HL-60 (cell line): Measurements from ENCODE around the gene CHRDL2.

ENCODE experiments used
- POLR2AphosphoS5 ChIP-seq: IDR thresholded peaks from 2 replicates; pipeline ENCODE4 v1.6.1; 2012; ENCODE audit warnings: low read depth
- TF ChIP-seq, protein P1 (sequence below): IDR thresholded peaks from one replicate; pipeline ENCODE4 v1.5.1; 2011; ENCODE audit warnings: low read length, control low read depth, inconsistent platforms; ENCODE audit not compliant: insufficient read depth
- TF ChIP-seq, protein P2 (sequence below): IDR thresholded peaks from 2 replicates; pipeline ENCODE4 v1.6.1; 2012; ENCODE audit warnings: low read depth; ENCODE audit not compliant: insufficient replicate concordance

DNA sequence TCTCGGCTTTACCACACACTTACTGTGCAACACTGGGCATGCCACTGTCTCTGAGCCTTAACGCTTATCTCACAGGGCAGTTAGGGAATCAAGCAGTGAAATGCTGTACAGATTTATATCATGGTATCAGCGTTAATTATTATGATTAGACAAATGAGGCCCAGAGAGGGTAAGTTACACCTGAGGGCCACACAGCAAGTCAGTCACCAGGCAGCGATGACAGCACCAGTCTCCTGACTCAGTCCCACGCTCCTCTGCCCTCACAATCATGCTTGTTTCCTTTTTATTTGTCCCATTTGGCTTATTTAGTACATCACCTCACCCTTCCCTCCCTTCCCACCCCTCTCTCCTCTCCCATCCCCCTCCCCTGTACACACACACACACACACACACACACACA lies 12.2 kb downstream of the CHRDL2 start:
- TF ChIP-seq, protein P1, sequence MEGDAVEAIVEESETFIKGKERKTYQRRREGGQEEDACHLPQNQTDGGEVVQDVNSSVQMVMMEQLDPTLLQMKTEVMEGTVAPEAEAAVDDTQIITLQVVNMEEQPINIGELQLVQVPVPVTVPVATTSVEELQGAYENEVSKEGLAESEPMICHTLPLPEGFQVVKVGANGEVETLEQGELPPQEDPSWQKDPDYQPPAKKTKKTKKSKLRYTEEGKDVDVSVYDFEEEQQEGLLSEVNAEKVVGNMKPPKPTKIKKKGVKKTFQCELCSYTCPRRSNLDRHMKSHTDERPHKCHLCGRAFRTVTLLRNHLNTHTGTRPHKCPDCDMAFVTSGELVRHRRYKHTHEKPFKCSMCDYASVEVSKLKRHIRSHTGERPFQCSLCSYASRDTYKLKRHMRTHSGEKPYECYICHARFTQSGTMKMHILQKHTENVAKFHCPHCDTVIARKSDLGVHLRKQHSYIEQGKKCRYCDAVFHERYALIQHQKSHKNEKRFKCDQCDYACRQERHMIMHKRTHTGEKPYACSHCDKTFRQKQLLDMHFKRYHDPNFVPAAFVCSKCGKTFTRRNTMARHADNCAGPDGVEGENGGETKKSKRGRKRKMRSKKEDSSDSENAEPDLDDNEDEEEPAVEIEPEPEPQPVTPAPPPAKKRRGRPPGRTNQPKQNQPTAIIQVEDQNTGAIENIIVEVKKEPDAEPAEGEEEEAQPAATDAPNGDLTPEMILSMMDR, result no peak
- no peak for TF ChIP-seq POLR2AphosphoS5
- TF ChIP-seq, protein P2, sequence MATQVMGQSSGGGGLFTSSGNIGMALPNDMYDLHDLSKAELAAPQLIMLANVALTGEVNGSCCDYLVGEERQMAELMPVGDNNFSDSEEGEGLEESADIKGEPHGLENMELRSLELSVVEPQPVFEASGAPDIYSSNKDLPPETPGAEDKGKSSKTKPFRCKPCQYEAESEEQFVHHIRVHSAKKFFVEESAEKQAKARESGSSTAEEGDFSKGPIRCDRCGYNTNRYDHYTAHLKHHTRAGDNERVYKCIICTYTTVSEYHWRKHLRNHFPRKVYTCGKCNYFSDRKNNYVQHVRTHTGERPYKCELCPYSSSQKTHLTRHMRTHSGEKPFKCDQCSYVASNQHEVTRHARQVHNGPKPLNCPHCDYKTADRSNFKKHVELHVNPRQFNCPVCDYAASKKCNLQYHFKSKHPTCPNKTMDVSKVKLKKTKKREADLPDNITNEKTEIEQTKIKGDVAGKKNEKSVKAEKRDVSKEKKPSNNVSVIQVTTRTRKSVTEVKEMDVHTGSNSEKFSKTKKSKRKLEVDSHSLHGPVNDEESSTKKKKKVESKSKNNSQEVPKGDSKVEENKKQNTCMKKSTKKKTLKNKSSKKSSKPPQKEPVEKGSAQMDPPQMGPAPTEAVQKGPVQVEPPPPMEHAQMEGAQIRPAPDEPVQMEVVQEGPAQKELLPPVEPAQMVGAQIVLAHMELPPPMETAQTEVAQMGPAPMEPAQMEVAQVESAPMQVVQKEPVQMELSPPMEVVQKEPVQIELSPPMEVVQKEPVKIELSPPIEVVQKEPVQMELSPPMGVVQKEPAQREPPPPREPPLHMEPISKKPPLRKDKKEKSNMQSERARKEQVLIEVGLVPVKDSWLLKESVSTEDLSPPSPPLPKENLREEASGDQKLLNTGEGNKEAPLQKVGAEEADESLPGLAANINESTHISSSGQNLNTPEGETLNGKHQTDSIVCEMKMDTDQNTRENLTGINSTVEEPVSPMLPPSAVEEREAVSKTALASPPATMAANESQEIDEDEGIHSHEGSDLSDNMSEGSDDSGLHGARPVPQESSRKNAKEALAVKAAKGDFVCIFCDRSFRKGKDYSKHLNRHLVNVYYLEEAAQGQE, result no peak
